Measurements from ENCODE around the gene DLD. TPM values are rescaled to one million over a fixed set of nuclear protein-coding genes. Genes with fewer than 3 reads are reported as not detected.
"Not testable (repeated sequence)": the region's sequence is repeated elsewhere in the genome, so short reads cannot be mapped to it uniquely, and the experiment has no call there.

The DLD gene
- total RNA-seq, 2 experiments from 2014 or later, result 68.2 to 70.6 TPM

GRCh38 chr7:107944411-107945169 is 53.6 kb downstream of the DLD start:
- ChIA-PET POLR2A (no interaction called here), CTCF (no interaction called here)
- no peaks in the 10 kb centered on the region for H3K4me1 Mint-ChIP-seq
- no peak overlapping the region for H3K27ac Mint-ChIP-seq
- no peaks in the 10 kb centered on the region for H3K9me3 Mint-ChIP-seq
- peaks cover 4% of the 10 kb centered on the region for H3K36me3 Mint-ChIP-seq (ENCODE audit: low read depth)
- DNase-seq, result no peak
- no peaks in the 10 kb centered on the region for H3K27me3 Mint-ChIP-seq
- H3K4me3 Mint-ChIP-seq, result no peak overlapping the region

GRCh38 chr7:107945332-107945731 is 54.3 kb downstream of the DLD start:
- no peaks in the 10 kb centered on the region for H3K4me1 Mint-ChIP-seq
- DNase-seq, result no peak
- ChIA-PET CTCF (no interaction called here), POLR2A (no interaction called here)
- peaks cover 4% of the 10 kb centered on the region for H3K36me3 Mint-ChIP-seq (ENCODE audit: low read depth)
- no peaks in the 10 kb centered on the region for H3K9me3 Mint-ChIP-seq
- H3K4me3 Mint-ChIP-seq, result no peak overlapping the region
- no peak overlapping the region for H3K27ac Mint-ChIP-seq
- H3K27me3 Mint-ChIP-seq, result no peaks in the 10 kb centered on the region

- H3K27ac Mint-ChIP-seq, result no peak overlapping the region
- no peaks in the 10 kb centered on the region for H3K9me3 Mint-ChIP-seq
- no peaks in the 10 kb centered on the region for H3K27me3 Mint-ChIP-seq
- ChIA-PET POLR2A (no interaction called here), CTCF (no interaction called here)
- no peaks in the 10 kb centered on the region for H3K4me1 Mint-ChIP-seq
- no peak overlapping the region for H3K4me3 Mint-ChIP-seq
- no peaks in the 10 kb centered on the region for H3K36me3 Mint-ChIP-seq (ENCODE audit: low read depth)
- DNase-seq, result no peak
These were observed 55.5 kb downstream of the DLD start for GRCh38 chr7:107946451-107946850.

GRCh38 chr7:107946881-107947280 is 55.9 kb downstream of the DLD start:
- H3K27ac Mint-ChIP-seq, result no peak overlapping the region
- DNase-seq, result no peak
- POLR2A ChIA-PET, result no interaction called here
- CTCF ChIA-PET, result no interaction called here
- H3K4me3 Mint-ChIP-seq, result no peak overlapping the region
- no peaks in the 10 kb centered on the region for H3K36me3 Mint-ChIP-seq (ENCODE audit: low read depth)
- no peaks in the 10 kb centered on the region for H3K4me1 Mint-ChIP-seq
- H3K9me3 Mint-ChIP-seq, result no peaks in the 10 kb centered on the region
- no peaks in the 10 kb centered on the region for H3K27me3 Mint-ChIP-seq

DNA sequence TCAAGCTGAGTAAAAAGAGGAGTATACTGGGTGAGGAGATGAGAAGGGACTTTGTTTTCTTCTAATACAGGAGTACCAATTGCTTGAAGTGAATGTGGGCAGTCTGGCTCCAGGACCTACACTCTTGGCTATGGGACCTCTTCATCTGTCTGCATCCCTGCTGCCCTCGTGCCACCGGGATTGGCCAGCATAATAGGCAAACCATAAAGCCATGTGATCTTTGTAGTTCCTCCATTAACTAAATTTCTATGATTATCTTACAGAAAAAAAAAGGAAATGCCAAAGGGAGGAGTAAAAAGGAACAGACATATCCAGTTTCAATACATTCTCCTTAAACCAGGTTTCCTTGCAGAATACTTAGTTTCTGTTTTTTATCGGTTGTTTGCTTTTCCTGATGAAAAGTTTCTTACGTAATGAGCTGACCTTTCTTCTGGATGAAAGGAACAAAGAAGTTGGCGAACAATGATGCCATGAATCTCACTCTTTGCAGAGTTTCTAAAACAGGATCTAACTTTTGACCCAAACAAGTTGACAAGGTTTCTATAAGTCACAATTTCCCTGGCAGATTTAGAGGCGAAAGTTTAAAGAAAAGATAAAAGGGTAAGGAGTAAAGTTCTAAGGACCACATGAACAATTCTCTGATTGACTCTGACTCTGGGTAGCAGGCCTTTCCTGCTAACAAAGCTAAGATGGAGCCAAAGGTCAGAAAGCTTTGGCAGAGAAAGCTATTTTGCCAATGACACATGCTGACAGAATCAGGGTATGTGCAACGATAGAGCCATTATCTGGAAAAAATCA is 57.9 kb downstream of the DLD start:
- POLR2A ChIA-PET, result no interaction called here
- no peaks in the 10 kb centered on the region for H3K9me3 Mint-ChIP-seq
- peaks cover 3% of the 10 kb centered on the region for H3K27me3 Mint-ChIP-seq
- CTCF ChIA-PET, result interaction anchor here (0.7 kb wide), 1 partner anchor 197 kb away, joined by 5 read pairs; no protein-coding TSS in a partner anchor
- no peaks in the 10 kb centered on the region for H3K4me1 Mint-ChIP-seq
- DNase-seq, result no peak
- no peak overlapping the region for H3K27ac Mint-ChIP-seq
- H3K4me3 Mint-ChIP-seq, result no peak overlapping the region
- H3K36me3 Mint-ChIP-seq (ENCODE audit: low read depth), result no peaks in the 10 kb centered on the region

DNA sequence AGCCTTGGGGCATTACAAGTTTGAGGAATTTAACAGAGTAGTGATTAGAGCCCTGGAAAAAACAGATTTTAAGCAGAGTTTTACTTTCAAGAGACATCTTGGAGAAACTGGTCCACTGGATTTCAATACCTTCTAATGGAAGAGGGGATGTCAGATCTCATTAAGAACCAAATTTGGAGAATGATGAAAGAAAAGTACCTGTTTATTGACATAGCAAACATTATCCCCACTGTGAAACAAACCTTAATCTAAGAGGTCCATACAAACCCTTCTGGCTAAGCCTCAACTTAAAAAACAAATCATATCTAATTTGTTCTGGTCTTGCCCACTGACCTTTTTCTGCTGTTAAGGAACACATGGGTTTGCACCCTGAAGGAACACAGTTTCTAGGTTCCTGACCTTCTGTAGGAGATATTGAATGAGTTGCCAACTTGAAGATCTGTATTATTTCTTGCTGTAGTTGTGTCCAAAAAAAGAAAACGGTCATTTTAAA is 58.5 kb downstream of the DLD start:
- POLR2A ChIA-PET, result no interaction called here
- no peak overlapping the region for H3K4me3 Mint-ChIP-seq
- H3K27ac Mint-ChIP-seq, result no peak overlapping the region
- peaks cover 3% of the 10 kb centered on the region for H3K27me3 Mint-ChIP-seq
- H3K4me1 Mint-ChIP-seq, result no peaks in the 10 kb centered on the region
- no peaks in the 10 kb centered on the region for H3K9me3 Mint-ChIP-seq
- CTCF ChIA-PET, result interaction anchor here (0.7 kb wide), 1 partner anchor 196 kb away, joined by 5 read pairs; no protein-coding TSS in a partner anchor
- H3K36me3 Mint-ChIP-seq (ENCODE audit: low read depth), result no peaks in the 10 kb centered on the region
- DNase-seq, result no peak

DNA sequence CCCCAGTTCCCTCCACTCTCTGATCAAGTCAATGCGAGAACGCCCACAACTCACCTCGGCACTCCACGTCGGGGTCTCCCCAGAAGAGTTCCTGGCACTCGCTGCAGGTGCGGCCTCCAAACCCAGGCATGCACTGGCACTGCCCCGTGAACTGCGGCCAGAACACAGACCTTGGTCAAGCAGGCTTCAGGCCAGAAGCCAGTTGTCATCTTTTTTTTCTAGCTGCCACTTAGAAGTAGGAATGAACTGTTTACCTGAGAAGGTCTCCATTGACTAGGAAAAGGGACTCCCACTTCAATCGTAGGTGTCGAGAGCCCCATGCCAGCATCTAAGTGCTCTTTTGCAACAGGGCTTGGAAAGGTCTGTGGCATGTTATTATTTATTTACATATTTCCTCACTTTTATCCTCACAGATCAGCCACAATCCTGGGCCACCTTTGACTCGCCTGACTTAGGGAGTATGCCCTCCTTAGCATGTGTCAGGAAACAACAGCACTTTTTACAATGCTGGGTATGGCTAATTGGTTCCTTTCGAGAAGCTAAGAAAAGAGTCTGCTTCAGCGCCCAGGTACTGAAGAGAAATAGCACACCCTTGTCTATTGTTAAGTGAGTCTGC is 60.3 kb downstream of the DLD start:
- H3K4me1 Mint-ChIP-seq, result no peaks in the 10 kb centered on the region
- H3K36me3 Mint-ChIP-seq (ENCODE audit: low read depth), result no peaks in the 10 kb centered on the region
- H3K4me3 Mint-ChIP-seq, result no peak overlapping the region
- ChIA-PET CTCF (no interaction called here), POLR2A (no interaction called here)
- H3K27ac Mint-ChIP-seq, result no peak overlapping the region
- DNase-seq, result no peak
- no peaks in the 10 kb centered on the region for H3K9me3 Mint-ChIP-seq
- H3K27me3 Mint-ChIP-seq, result peaks cover 3% of the 10 kb centered on the region

GRCh38 chr7:107951896-107952295 is 60.9 kb downstream of the DLD start:
- Mint-ChIP-seq H3K27me3 (peaks cover 3% of the 10 kb centered on the region), H3K9me3 (no peaks in the 10 kb centered on the region), H3K4me3 (no peak overlapping the region), H3K4me1 (no peaks in the 10 kb centered on the region), H3K27ac (no peak overlapping the region), H3K36me3 (ENCODE audit: low read depth) (no peaks in the 10 kb centered on the region)
- no peak for DNase-seq
- CTCF ChIA-PET, result no interaction called here
- POLR2A ChIA-PET, result no interaction called here

DNA sequence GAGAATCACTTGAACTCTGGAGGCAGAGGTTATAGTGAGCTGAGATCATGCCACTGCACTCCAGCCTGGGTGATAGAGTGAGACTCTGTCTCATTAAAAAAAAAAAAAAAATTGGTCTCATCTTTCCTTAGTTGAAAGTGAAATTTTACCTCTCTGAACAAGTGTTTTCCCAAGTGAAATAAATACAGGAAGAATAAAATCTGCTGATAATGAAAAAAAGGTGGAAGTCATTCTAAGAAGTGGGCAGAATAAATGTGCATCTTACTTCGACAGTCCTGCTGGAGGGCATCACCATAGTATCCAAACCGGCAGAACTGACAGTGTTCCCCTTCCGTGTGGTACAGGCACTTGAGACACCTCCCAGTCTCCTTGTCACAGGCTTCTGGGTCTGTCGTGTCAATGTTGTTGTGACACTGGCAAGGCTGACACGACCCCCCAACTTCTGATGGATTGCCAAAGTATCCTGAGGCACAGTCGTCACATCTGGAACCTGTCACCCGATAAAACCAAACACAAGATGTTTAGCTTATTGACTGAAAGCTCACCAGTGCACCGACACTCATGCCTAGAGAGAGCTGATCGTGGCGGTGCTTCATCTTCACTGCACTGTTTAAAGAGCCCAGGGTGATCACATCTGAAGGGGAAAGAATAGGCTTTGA is 62.4 kb downstream of the DLD start:
- ChIA-PET POLR2A (no interaction called here), CTCF (no interaction called here)
- no peak overlapping the region for H3K4me3 Mint-ChIP-seq
- DNase-seq, result no peak
- H3K9me3 Mint-ChIP-seq, result no peaks in the 10 kb centered on the region
- H3K4me1 Mint-ChIP-seq, result no peaks in the 10 kb centered on the region
- no peak overlapping the region for H3K27ac Mint-ChIP-seq
- H3K36me3 Mint-ChIP-seq (ENCODE audit: low read depth), result no peaks in the 10 kb centered on the region
- H3K27me3 Mint-ChIP-seq, result peaks cover 10% of the 10 kb centered on the region

DNA sequence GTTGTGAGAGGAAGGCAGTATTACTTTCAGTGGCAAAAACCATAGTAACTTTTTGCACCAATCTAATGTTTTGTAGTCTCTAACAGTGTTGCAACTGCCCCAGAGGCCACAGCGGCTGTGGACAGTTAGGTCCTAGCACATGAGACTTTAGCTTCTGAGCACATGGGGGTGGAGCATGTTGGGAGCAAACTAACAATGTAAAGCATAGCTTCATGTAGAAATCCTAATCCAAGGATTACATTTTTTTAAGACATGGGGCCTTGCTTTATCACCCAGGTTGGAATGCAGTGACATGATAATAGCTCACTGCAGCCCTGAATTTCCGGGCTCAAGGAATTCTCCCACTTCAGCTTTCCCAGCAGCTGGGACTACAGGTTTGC is 62.9 kb downstream of the DLD start:
- Mint-ChIP-seq H3K4me1 (no peaks in the 10 kb centered on the region), H3K27me3 (peaks cover 11% of the 10 kb centered on the region), H3K4me3 (no peak overlapping the region), H3K27ac (no peak overlapping the region), H3K9me3 (no peaks in the 10 kb centered on the region), H3K36me3 (ENCODE audit: low read depth) (no peaks in the 10 kb centered on the region)
- ChIA-PET POLR2A (no interaction called here), CTCF (no interaction called here)
- DNase-seq, result no peak

DNA sequence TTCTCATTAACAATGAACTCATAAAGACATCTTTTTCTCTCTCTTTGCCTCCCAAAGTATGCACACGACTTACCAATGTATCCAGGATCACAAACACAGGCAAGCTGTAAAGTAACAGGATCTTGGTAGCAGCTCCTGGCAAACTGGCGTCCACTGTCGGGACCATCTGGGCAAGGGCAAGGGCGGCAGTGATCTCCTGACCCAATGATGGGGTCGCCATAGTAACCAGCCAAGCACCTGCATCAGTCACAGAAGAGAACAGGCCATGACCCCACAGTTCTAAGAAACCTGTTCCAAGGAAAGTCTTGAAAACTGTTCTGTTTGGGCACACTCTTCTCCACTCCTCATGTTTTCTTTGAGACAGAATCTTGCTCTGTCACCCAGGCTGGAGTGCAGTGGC is 64.4 kb downstream of the DLD start:
- POLR2A ChIA-PET, result no interaction called here
- Mint-ChIP-seq H3K36me3 (ENCODE audit: low read depth) (no peaks in the 10 kb centered on the region), H3K27me3 (peaks cover 15% of the 10 kb centered on the region), H3K9me3 (no peaks in the 10 kb centered on the region), H3K4me1 (no peaks in the 10 kb centered on the region), H3K4me3 (no peak overlapping the region), H3K27ac (no peak overlapping the region)
- CTCF ChIA-PET, result no interaction called here
- no peak for DNase-seq

DNA sequence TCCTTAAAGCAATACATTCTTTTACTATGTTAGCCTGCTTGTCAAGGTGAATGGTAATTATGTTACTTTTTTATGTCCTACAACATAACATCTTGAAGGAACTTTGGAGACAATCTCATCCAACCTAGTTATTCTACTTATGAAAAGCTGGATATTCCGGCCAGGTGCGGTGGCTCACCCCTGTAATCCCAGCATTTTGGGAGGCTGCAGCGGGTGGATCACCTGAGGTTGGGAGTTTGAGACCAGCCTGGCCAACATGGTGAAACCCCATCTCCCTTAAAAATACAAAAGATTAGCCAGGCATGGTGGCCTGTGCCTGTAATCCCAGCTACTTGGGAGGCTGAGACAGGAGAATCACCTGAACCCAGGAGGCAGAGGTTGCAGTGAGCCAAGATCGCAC is 66.0 kb downstream of the DLD start:
- DNase-seq; H3K27ac Mint-ChIP-seq; POLR2A ChIA-PET; CTCF ChIA-PET; H3K36me3 Mint-ChIP-seq (ENCODE audit: low read depth); H3K4me3 Mint-ChIP-seq; H3K4me1 Mint-ChIP-seq; H3K9me3 Mint-ChIP-seq: not testable (repeated sequence)
- H3K27me3 Mint-ChIP-seq, result peaks cover 18% of the 10 kb centered on the region

GRCh38 chr7:107957436-107957835 is 66.5 kb downstream of the DLD start:
- Mint-ChIP-seq H3K36me3 (ENCODE audit: low read depth) (no peaks in the 10 kb centered on the region), H3K27ac (no peak overlapping the region), H3K4me3 (no peak overlapping the region), H3K4me1 (no peaks in the 10 kb centered on the region), H3K27me3 (peaks cover 20% of the 10 kb centered on the region), H3K9me3 (no peaks in the 10 kb centered on the region)
- DNase-seq, result no peak
- POLR2A ChIA-PET, result no interaction called here
- CTCF ChIA-PET, result no interaction called here
